ENCODE measurements around the gene DNAJB9.

DNAJB9 gene

DNA sequence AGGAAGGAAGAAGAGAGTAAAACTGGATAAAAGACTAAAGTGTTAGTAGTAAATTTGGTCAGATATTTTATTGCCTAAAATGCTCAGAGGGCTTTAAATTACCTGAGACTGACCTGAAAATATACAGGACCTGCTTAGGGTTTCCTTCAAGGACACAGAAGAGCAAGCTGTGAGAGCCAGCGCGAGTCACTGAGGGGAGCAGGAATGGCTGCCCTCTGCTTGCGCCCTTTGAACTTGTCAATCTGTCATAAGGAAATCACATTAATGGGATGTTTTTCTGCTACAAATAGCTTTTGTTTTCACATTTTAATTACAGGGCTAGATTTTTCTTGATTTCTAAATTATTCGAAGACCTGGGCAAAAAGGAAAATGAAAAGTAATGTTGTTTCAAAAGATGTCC is 26.9 kb downstream of the DNAJB9 start:
- Histone ChIP-seq H3K36me3 (ENCODE audit: insufficient read depth, low read length) (no peaks in the 10 kb centered on the region), H3K4me3 (ENCODE audit: low read depth in 1 of 2, low read length in 2 of 2) (no peak overlapping the region), H2AFZ (ENCODE audit: low read depth, low read length) (no peak overlapping the region), H3K27ac (ENCODE audit: low read length) (no peak overlapping the region), H4K20me1 (ENCODE audit: insufficient read depth, low read length) (no peaks in the 10 kb centered on the region), H3K79me2 (ENCODE audit: insufficient read depth, low read length) (no peaks in the 10 kb centered on the region), H3K27me3 (ENCODE audit: insufficient read depth, low read length, poor library complexity) (no peaks in the 10 kb centered on the region), H3K9me3 (ENCODE audit: insufficient read depth, low read length, severe bottlenecking) (no peaks in the 10 kb centered on the region), H3K4me2 (ENCODE audit: insufficient read depth, low read length) (no peak overlapping the region), H3K4me1 (ENCODE audit: insufficient read depth, low read length) (no peaks in the 10 kb centered on the region), H3K9ac (ENCODE audit: low read depth, low read length) (no peak overlapping the region)
- ATAC-seq (ENCODE audit: insufficient read depth, low read depth) (no peak), DNase-seq (no peak)
- no peak for TF ChIP-seq EZH2 (IDR thresholded peaks at IDR 0.05; ENCODE audit: borderline replicate concordance, low read depth, low read length, severe bottlenecking)
- TF ChIP-seq CTCF (IDR thresholded peaks at IDR 0.05; ENCODE audit: borderline replicate concordance, extremely low read depth, low read length, poor library complexity, severe bottlenecking), result no peak

- no peaks in the 10 kb centered on the region for H3K9me3 ChIP-seq (ENCODE audit: insufficient read depth, low read length, severe bottlenecking)
- no peaks in the 10 kb centered on the region for H3K27me3 ChIP-seq (ENCODE audit: insufficient read depth, low read length, poor library complexity)
- no peaks in the 10 kb centered on the region for H3K79me2 ChIP-seq (ENCODE audit: insufficient read depth, low read length)
- no peak overlapping the region for H3K9ac ChIP-seq (ENCODE audit: low read depth, low read length)
- H3K4me2 ChIP-seq (ENCODE audit: insufficient read depth, low read length), result no peak overlapping the region
- no peak overlapping the region for H3K27ac ChIP-seq (ENCODE audit: low read length)
- H4K20me1 ChIP-seq (ENCODE audit: insufficient read depth, low read length), result no peaks in the 10 kb centered on the region
- H3K4me1 ChIP-seq (ENCODE audit: insufficient read depth, low read length), result no peaks in the 10 kb centered on the region
- TF ChIP-seq EZH2 (IDR thresholded peaks at IDR 0.05; ENCODE audit: borderline replicate concordance, low read depth, low read length, severe bottlenecking) (no peak), CTCF (IDR thresholded peaks at IDR 0.05; ENCODE audit: borderline replicate concordance, extremely low read depth, low read length, poor library complexity, severe bottlenecking) (no peak)
- DNase-seq (no peak), ATAC-seq (ENCODE audit: insufficient read depth, low read depth) (no peak)
- H2AFZ ChIP-seq (ENCODE audit: low read depth, low read length), result no peak overlapping the region
- no peak overlapping the region for H3K4me3 ChIP-seq (ENCODE audit: low read depth in 1 of 2, low read length in 2 of 2)
- H3K36me3 ChIP-seq (ENCODE audit: insufficient read depth, low read length), result no peaks in the 10 kb centered on the region
Observed at GRCh38 chr7:108598153-108598552, 28.5 kb downstream of the DNAJB9 start.

GRCh38 chr7:108598914-108599580 is 29.4 kb downstream of the DNAJB9 start:
- Histone ChIP-seq H4K20me1 (ENCODE audit: insufficient read depth, low read length) (no peaks in the 10 kb centered on the region), H3K9me3 (ENCODE audit: insufficient read depth, low read length, severe bottlenecking) (no peaks in the 10 kb centered on the region), H3K27me3 (ENCODE audit: insufficient read depth, low read length, poor library complexity) (no peaks in the 10 kb centered on the region), H2AFZ (ENCODE audit: low read depth, low read length) (no peak overlapping the region), H3K9ac (ENCODE audit: low read depth, low read length) (no peak overlapping the region), H3K36me3 (ENCODE audit: insufficient read depth, low read length) (no peaks in the 10 kb centered on the region), H3K4me3 (ENCODE audit: low read depth in 1 of 2, low read length in 2 of 2) (no peak overlapping the region), H3K4me1 (ENCODE audit: insufficient read depth, low read length) (no peaks in the 10 kb centered on the region), H3K27ac (ENCODE audit: low read length) (no peak overlapping the region), H3K4me2 (ENCODE audit: insufficient read depth, low read length) (no peak overlapping the region), H3K79me2 (ENCODE audit: insufficient read depth, low read length) (no peaks in the 10 kb centered on the region)
- TF ChIP-seq CTCF (IDR thresholded peaks at IDR 0.05; ENCODE audit: borderline replicate concordance, extremely low read depth, low read length, poor library complexity, severe bottlenecking) (no peak), EZH2 (IDR thresholded peaks at IDR 0.05; ENCODE audit: borderline replicate concordance, low read depth, low read length, severe bottlenecking) (no peak)
- ATAC-seq (ENCODE audit: insufficient read depth, low read depth), result no peak
- no peak for DNase-seq
